B cell (primary cell): Measurements from ENCODE around the gene AXIN1. TPM values are rescaled to one million over a fixed set of nuclear protein-coding genes. Genes with fewer than 3 reads are reported as not detected.

Experiments
- ATAC-seq: fragments of 200-7000 bp; cut with Tn5 transposase; one replicate; pipeline ENCODE4 v1.10.0; 2021; ENCODE audit warnings: low read depth, mild to moderate bottlenecking, moderate number of reproducible peaks, moderate library complexity
- CTCF ChIA-PET: fragments of 350-600 bp; sonication (Branson Sonifier 250); formaldehyde crosslinking; loops from one replicate; lab custom pipeline; 2021; ENCODE audit warnings: antibody characterized with exemption, inconsistent platforms; lab: Charles Lee
- POLR2A ChIA-PET: fragments of 350-600 bp; sonication (Branson Sonifier 250); formaldehyde crosslinking; loops from one replicate; lab custom pipeline; 2021; ENCODE audit warnings: antibody characterized with exemption; lab: Charles Lee
- DNase-seq: peaks from one replicate; pipeline ENCODE4 v3.0.0; 2013
- H2AFZ ChIP-seq: 2 replicates; pipeline ENCODE4 v1.6.1; 2012; ENCODE audit warnings: mild to moderate bottlenecking, low read depth, low read length; ENCODE audit not compliant: insufficient read depth, poor library complexity, severe bottlenecking
- H3K27ac ChIP-seq, 2 donors: 1 replicate in 1 of 2; 2 replicates in 1 of 2; pipeline ENCODE4 v1.5.1; 2012 to 2013; ENCODE audit warnings: low read length in 2 of 2, mild to moderate bottlenecking in 2 of 2, moderate library complexity in 1 of 2
- H3K27me3 ChIP-seq, 4 experiments: fragments of 200-600 bp in 1 of 4; sonication (generic) in 1 of 4; replicated peaks in 1 of 4; 1 replicate in 2 of 4; 2 replicates in 2 of 4; pipeline versions ENCODE4 v1.6.1 to v1.7.0; 2013 to 2016; ENCODE audit warnings: low read length in 3 of 4, mild to moderate bottlenecking in 2 of 4, mixed read lengths in 1 of 4, moderate library complexity in 1 of 4; ENCODE audit not compliant: insufficient read depth in 4 of 4, control insufficient read depth in 3 of 4; ENCODE audit errors: control extremely low read depth in 1 of 4
- H3K36me3 ChIP-seq, 2 experiments: replicated peaks in 1 of 2; 1 replicate in 1 of 2; 2 replicates in 1 of 2; pipeline versions ENCODE4 v1.6.1 to v1.7.1; 2013; ENCODE audit warnings: low read length in 1 of 2; ENCODE audit not compliant: insufficient read depth in 2 of 2, control insufficient read depth in 1 of 2; ENCODE audit errors: control extremely low read depth in 1 of 2, extremely low read depth in 1 of 2
- H3K4me1 ChIP-seq, 2 donors: fragments of 200-600 bp in 1 of 2; sonication (generic) in 1 of 2; 1 replicate in 1 of 2; 2 replicates in 1 of 2; pipeline versions ENCODE4 v1.5.1 to v1.6.1; 2013 to 2017; ENCODE audit warnings: low read length in 2 of 2; ENCODE audit not compliant: control insufficient read depth in 2 of 2, insufficient read depth in 2 of 2
- H3K4me2 ChIP-seq: replicated peaks from 2 replicates; pipeline ENCODE3; 2012; ENCODE audit warnings: mild to moderate bottlenecking, low read depth, low read length; ENCODE audit not compliant: poor library complexity, severe bottlenecking
- H3K4me3 ChIP-seq, 5 experiments: fragments of 200-600 bp in 1 of 5; sonication (generic) in 1 of 5; 1 replicate in 3 of 5; 2 replicates in 2 of 5; pipeline versions ENCODE4 v1.5.1 to v1.7.0; 2011 to 2016; ENCODE audit warnings: low read length in 4 of 5, mild to moderate bottlenecking in 4 of 5, low read depth in 2 of 5, control low read depth in 1 of 5, moderate library complexity in 1 of 5; ENCODE audit not compliant: insufficient read depth in 1 of 5; ENCODE audit errors: control extremely low read depth in 1 of 5, extremely low read depth in 1 of 5
- H3K79me2 ChIP-seq: fragments of 200-600 bp; sonication (generic); one replicate; pipeline ENCODE4 v1.6.0; 2016; ENCODE audit warnings: low read length; ENCODE audit not compliant: control insufficient read depth, insufficient read depth
- H3K9ac ChIP-seq: fragments of 200-600 bp; sonication (generic); 2 replicates; pipeline ENCODE4 v1.6.1; 2017; ENCODE audit warnings: mild to moderate bottlenecking, low read length, moderate library complexity
- H3K9me3 ChIP-seq, 3 donors: one replicate each; pipeline versions ENCODE4 v1.6.1 to v1.7.1; 2013; ENCODE audit warnings: low read length in 2 of 3; ENCODE audit not compliant: control insufficient read depth in 2 of 3, insufficient read depth in 1 of 3; ENCODE audit errors: control extremely low read depth in 1 of 3
- H4K20me1 ChIP-seq: 2 replicates; pipeline ENCODE4 v1.6.0; 2012; ENCODE audit warnings: mild to moderate bottlenecking, low read length; ENCODE audit not compliant: insufficient read depth, control insufficient read depth, poor library complexity, severe bottlenecking
- H3K27ac Mint-ChIP-seq: one replicate; pipeline ENCODE4 v1.8.0; 2021; ENCODE audit warnings: mixed read lengths
- H3K27me3 Mint-ChIP-seq: one replicate; pipeline ENCODE4 v1.8.0; 2021; ENCODE audit warnings: mixed read lengths
- H3K4me1 Mint-ChIP-seq: one replicate; pipeline ENCODE4 v1.8.0; 2021; ENCODE audit warnings: mixed read lengths
- H3K4me3 Mint-ChIP-seq: one replicate; pipeline ENCODE4 v1.8.0; 2021; ENCODE audit warnings: mixed read lengths
- H3K9me3 Mint-ChIP-seq: one replicate; pipeline ENCODE4 v1.8.0; 2022; ENCODE audit warnings: mixed read lengths; ENCODE audit not compliant: insufficient read depth
- EZH2 ChIP-seq: IDR thresholded peaks from 2 replicates; pipeline ENCODE4 v1.6.1; 2012; ENCODE audit warnings: borderline replicate concordance, low read depth, mild to moderate bottlenecking, moderate library complexity, low read length; ENCODE audit not compliant: insufficient read depth, poor library complexity, severe bottlenecking
- WGBS: methylation state at CpG from one replicate; pipeline ENCODE4 v1.1.5; 2013; ENCODE audit warnings: missing lambda C conversion rate; ENCODE audit not compliant: insufficient coverage; 5-methylcytosine and 5-hydroxymethylcytosine counted together
- intact Hi-C: fragments of 100-400 bp; cut with micrococcal nuclease; formaldehyde crosslinking; loops from one replicate; pipeline ENCODE4 v1.10.0; 2022
- polyA plus RNA-seq: library from polyadenylated mRNA; depleted of rRNA; stranded (reverse); fragments of >200 nt; gene quantifications from 2 replicates; pipeline ENCODE4 v1.2.3, GENCODE V29; 2012
- total RNA-seq, 2 donors: library from RNA; stranded (reverse); fragments of 120-200 nt in 1 of 2; gene quantifications; 1 replicate in 1 of 2; 2 replicates in 1 of 2; pipeline versions ENCODE4 v1.2.3 to v1.2.4, GENCODE V29; 2013 to 2022
- TF ChIP-seq, protein P1 (sequence below): fragments of 200-600 bp; IDR thresholded peaks from one replicate; pipeline ENCODE4 v1.8.0; 2022; ENCODE audit warnings: antibody characterized with exemption, mild to moderate bottlenecking

AXIN1 gene
- total and polyA plus RNA-seq, 2 donors (not counting 1 experiment from before 2014, with no cell fraction given): 39.0 to 40.8 TPM

DNA sequence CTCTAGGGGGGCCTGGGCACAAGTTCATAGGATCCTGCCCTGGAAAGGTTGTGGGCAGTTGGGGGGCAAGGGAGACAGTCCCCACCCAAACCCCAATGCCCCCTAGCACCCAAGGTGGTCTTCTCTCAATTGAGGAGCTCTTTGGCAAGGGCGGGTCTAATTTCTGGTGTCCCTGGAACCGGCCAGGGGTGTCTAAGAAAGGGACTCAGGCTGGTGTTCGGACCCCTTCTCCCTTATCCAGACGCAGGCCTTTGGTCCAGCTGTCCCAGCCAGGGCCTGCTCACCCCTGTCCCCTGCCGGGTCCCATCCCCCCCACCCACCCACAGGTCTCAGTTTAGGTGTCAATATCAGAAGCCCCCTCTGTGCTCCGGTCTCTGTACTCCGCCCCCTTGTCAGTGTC lies 73.0 kb downstream of the AXIN1 start:
- Histone ChIP-seq H3K4me1 (peaks cover 0 to 13% of the 10 kb centered on the region in 2 donors), H3K36me3 (no peaks in the 10 kb centered on the region), H3K27me3 (peaks cover 0 to 37% (median 7%) of the 10 kb centered on the region in 4 experiments), H4K20me1 (no peaks in the 10 kb centered on the region), H3K27ac (no peak overlapping the region), H3K9ac (no peak overlapping the region), H3K4me3 (no peak overlapping the region), H2AFZ (no peak overlapping the region), H3K9me3 (no peaks in the 10 kb centered on the region), H3K79me2 (no peaks in the 10 kb centered on the region), H3K4me2 (no peak overlapping the region)
- H3K4me3 Mint-ChIP-seq: peak overlapping the region; percentile 26
- peaks cover 7% of the 10 kb centered on the region for H3K4me1 Mint-ChIP-seq
- no peaks in the 10 kb centered on the region for H3K9me3 Mint-ChIP-seq
- TF ChIP-seq, protein P1, sequence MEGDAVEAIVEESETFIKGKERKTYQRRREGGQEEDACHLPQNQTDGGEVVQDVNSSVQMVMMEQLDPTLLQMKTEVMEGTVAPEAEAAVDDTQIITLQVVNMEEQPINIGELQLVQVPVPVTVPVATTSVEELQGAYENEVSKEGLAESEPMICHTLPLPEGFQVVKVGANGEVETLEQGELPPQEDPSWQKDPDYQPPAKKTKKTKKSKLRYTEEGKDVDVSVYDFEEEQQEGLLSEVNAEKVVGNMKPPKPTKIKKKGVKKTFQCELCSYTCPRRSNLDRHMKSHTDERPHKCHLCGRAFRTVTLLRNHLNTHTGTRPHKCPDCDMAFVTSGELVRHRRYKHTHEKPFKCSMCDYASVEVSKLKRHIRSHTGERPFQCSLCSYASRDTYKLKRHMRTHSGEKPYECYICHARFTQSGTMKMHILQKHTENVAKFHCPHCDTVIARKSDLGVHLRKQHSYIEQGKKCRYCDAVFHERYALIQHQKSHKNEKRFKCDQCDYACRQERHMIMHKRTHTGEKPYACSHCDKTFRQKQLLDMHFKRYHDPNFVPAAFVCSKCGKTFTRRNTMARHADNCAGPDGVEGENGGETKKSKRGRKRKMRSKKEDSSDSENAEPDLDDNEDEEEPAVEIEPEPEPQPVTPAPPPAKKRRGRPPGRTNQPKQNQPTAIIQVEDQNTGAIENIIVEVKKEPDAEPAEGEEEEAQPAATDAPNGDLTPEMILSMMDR: no peak
- TF ChIP-seq EZH2: no peak
- ChIA-PET CTCF (no interaction called here), POLR2A (no interaction called here)
- WGBS: 85% methylated on average over 6 of the region's 7 CpGs
- DNase-seq (no peak), ATAC-seq (no peak)
- peaks cover 19% of the 10 kb centered on the region for H3K27me3 Mint-ChIP-seq
- intact Hi-C loops: no loop called here
- H3K27ac Mint-ChIP-seq: no peak overlapping the region

DNA sequence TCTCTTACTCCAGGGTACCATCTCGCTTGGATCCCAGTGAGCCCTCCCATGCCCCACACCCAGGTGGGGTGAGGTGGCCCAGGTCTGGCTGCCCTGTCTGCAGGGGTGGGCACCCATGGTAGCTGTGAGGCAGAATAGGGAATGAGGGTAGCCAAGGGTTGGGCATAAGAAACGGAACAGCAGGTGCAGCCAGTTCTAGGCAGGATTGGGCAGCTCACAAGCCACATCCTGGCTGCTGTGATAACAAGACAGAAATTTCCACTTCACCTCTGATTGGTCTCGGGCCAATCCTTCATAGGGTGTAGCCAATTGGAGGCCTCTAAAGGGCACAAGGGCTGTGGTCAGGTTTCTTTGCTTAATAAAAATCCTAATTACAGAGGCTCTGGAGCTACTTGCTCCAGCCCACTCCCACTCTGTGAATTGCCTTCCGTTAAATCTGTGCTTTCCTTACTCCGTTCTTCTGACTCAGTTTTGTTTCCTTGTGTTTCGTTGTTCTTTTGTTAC lies 73.6 kb downstream of the AXIN1 start:
- ChIA-PET POLR2A (no interaction called here), CTCF (no interaction called here)
- Histone ChIP-seq H3K4me3 (no peak overlapping the region), H3K4me1 (peaks cover 0 to 13% of the 10 kb centered on the region in 2 donors), H3K4me2 (no peak overlapping the region), H3K9me3 (no peaks in the 10 kb centered on the region), H3K27me3 (peaks cover 0 to 42% (median 7%) of the 10 kb centered on the region in 4 experiments), H3K27ac (no peak overlapping the region), H3K79me2 (no peaks in the 10 kb centered on the region), H3K9ac (no peak overlapping the region), H4K20me1 (no peaks in the 10 kb centered on the region), H3K36me3 (no peaks in the 10 kb centered on the region), H2AFZ (no peak overlapping the region)
- Mint-ChIP-seq H3K27ac (no peak overlapping the region), H3K9me3 (no peaks in the 10 kb centered on the region), H3K4me1 (peaks cover 7% of the 10 kb centered on the region), H3K27me3 (peaks cover 22% of the 10 kb centered on the region), H3K4me3 (peak overlapping the region; percentile 14)
- WGBS: 13% methylated on average over 4 of the region's 6 CpGs
- intact Hi-C loops: no loop called here
- ATAC-seq: no peak
- DNase-seq: no peak
- TF ChIP-seq EZH2: no peak
- TF ChIP-seq, protein P1: no peak
